HG02981 (cell line): ENCODE data around the gene BPIFB2.
"Not testable (repeated sequence)": the region's sequence is repeated elsewhere in the genome, so short reads cannot be mapped to it uniquely, and the experiment has no call there.

Experiments used
- ATAC-seq: cut with Tn5 transposase; IDR thresholded peaks from one replicate; pipeline ENCODE4 v1.9.1; 2021; ENCODE audit warnings: mild to moderate bottlenecking, moderate library complexity; ENCODE audit not compliant: unreplicated experiment

The BPIFB2 gene

GRCh38 chr20:33034115-33034514, 26.6 kb downstream of the BPIFB2 start:
- no peak for ATAC-seq

- ATAC-seq, result no peak
Observed at GRCh38 chr20:33034901-33035492, 27.5 kb downstream of the BPIFB2 start.

- ATAC-seq, result no peak
Observed at GRCh38 chr20:33037456-33037855, 30.0 kb downstream of the BPIFB2 start.

- no peak for ATAC-seq
Observed at GRCh38 chr20:33038243-33038642, 30.7 kb downstream of the BPIFB2 start.

- no peak for ATAC-seq
Observed at GRCh38 chr20:33042430-33042829, 34.9 kb downstream of the BPIFB2 start.

GRCh38 chr20:33042983-33043730, 35.7 kb downstream of the BPIFB2 start:
- ATAC-seq, result no peak

- no peak for ATAC-seq
Observed at GRCh38 chr20:33043731-33044181, 36.3 kb downstream of the BPIFB2 start.

- ATAC-seq, result not testable (repeated sequence)
Observed at GRCh38 chr20:33045129-33045721, 37.7 kb downstream of the BPIFB2 start.

GRCh38 chr20:33046412-33046811, 38.9 kb downstream of the BPIFB2 start:
- no peak for ATAC-seq

GRCh38 chr20:33051333-33051732, 43.8 kb downstream of the BPIFB2 start:
- no peak for ATAC-seq

- no peak for ATAC-seq
Observed at GRCh38 chr20:33053291-33054106, 46.0 kb downstream of the BPIFB2 start, which contains the start of gene BPIFB3. Gene BPIFB3 (plus strand): TSS chr20:33053903. CDS start chr20:33055436, 1,533 bp downstream.

- ATAC-seq, result no peak
Observed at GRCh38 chr20:33054381-33054780, 46.9 kb downstream of the BPIFB2 start.

- ATAC-seq, result no peak
Observed at GRCh38 chr20:33054791-33055190, 47.3 kb downstream of the BPIFB2 start.

GRCh38 chr20:33059136-33059535, 51.6 kb downstream of the BPIFB2 start:
- ATAC-seq, result no peak

GRCh38 chr20:33059741-33060390, 52.4 kb downstream of the BPIFB2 start:
- no peak for ATAC-seq

- no peak for ATAC-seq
Observed at GRCh38 chr20:33061658-33062028, 54.1 kb downstream of the BPIFB2 start.

- no peak for ATAC-seq
Observed at GRCh38 chr20:33062105-33062824, 54.8 kb downstream of the BPIFB2 start.

GRCh38 chr20:33062825-33063149, 55.3 kb downstream of the BPIFB2 start:
- no peak for ATAC-seq

- ATAC-seq, result no peak
Observed at GRCh38 chr20:33063271-33063670, 55.8 kb downstream of the BPIFB2 start.

- no peak for ATAC-seq
Observed at GRCh38 chr20:33064572-33065287, 57.2 kb downstream of the BPIFB2 start.
